Bone marrow (tissue), 2 donors: ENCODE measurements around the gene TSPAN3.

Experiments
- DNase-seq, 2 donors: peaks; one replicate each; lab custom pipeline; 2025; lab: John Stamatoyannopoulos, UW

TSPAN3 gene

DNA sequence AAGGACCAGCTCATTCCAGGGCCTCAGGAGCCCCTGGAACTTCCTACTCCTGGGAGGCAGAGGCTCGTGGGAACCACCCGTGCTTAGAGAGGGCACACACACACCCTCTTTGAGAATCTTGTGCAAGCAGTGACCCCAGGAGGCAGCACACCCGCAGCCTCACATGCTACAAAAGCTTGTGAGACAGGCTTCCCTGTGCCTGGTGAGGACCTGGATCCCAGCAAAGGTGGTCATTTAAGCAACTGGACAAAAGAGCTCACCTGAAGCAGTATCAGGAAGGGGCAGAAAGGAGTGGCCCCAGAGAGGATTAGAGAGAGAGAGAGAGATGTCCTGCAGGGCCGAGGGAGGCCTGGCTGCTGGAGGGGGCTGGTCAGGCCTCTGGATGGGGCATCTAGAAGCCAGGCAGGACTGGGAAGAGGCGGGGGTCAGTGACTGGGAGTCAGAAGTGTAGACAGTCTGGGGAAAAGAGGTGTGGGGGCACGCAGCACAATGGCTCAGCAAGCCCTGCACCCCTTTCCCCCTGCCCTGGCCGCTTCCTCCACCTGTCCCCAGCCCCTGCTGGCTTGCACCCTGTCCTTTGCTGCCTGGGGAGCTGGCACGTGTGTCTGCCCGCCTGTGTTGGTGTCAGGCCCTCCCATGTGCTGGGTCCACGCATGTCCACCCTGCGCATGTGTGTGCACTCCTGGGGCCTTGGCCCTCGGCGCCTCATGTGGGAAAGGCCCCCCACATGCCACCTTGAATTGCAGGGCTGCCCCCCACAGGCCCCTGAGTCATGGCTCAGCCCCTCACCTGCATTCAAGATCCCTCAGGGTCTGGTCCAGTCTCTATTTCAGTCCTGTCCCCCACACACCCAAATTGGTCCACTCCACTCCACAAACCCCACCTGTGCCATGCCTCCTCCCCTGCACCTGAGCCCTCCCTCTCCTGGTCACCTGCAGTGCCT lies 36.9 kb downstream of the TSPAN3 start:
- DNase-seq, result no peak

GRCh38 chr15:77033417-77033728 lies 37.5 kb downstream of the TSPAN3 start:
- no peak for DNase-seq

GRCh38 chr15:77032647-77033416 lies 38.1 kb downstream of the TSPAN3 start:
- DNase-seq, result no peak

GRCh38 chr15:77032052-77032646 lies 38.8 kb downstream of the TSPAN3 start:
- DNase-seq, result no peak

GRCh38 chr15:77031376-77032050 lies 39.4 kb downstream of the TSPAN3 start:
- DNase-seq, result peak in 1 of 2 donors; percentile 83

- DNase-seq, result no peak
These were observed 40.0 kb downstream of the TSPAN3 start for GRCh38 chr15:77030928-77031375.

- no peak for DNase-seq
These were observed 40.6 kb downstream of the TSPAN3 start for GRCh38 chr15:77030048-77030927.

DNA sequence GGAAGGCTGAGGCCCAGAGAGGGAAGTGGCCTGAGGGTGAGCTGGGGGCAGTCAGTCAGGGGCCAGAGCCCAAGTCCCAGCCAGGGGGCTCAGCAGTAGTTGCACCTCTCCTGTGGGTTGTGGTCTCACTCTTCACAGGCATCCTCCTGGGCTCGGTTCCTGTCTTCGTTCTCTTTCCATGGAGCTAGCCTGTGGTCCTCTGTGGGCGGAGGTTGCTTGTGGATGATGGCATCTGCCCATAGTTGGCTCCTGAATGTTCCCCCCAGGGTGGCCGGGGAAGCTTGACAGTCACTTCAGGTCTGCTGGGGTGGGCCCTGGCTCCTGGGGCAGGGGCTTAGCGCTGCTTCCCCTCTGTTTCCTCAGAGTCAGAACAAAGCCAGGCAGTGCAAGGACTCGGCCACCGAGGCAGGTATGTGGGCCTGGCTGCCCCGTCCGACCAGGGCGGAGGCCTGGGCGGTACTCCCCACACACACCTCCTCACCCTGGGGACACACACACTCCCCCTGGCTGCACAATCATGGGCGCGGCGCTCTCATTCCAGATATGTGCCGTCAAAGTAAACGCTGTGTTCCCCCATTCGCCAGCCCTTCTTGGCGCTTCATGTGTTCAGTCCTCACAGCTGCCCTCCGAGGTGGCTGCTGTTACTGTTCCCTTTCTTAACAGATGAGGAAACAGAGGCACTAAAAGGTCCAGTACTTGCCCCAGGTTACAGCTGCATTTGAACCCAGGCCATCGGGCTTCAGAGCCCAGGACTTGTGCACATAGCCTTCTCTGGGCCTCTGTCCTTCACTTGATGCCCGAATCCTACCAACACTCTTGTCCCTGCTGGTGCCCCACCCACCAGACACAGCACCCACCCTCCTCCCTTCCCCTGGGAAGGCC lies 41.5 kb downstream of the TSPAN3 start:
- DNase-seq, result no peak

DNA sequence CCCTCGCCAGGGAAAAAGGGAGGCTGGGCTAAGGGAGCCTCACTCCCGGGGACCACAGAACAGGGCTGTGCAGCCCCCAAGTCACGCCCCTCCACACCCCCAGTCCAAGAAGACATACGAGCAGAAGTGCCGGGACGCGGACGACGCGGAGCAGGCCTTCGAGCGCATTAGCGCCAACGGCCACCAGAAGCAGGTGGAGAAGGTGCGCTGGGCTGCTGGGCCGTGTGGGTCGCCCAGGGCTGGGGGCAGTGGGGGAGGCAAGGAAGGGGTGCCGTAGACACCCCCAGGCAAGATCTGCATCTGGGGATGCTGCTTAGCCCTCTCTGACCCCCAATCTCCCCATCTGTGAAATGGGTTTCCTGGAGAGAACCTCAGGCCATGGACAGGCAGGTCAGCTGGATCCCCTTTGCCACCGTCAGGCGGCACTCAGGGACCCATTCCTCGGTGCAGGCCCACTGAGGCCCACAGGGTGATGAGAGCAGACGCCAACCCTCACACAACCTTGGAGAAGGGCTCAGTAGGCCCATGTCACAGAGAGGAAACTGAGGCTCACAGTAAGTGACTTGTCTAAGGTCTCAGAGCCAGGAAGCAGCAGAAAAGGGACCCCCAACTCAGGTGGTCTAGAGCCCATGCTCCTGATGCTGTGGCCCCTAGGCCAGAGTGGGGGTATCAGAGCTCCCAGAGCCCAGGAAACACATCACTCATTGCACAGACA lies 42.3 kb downstream of the TSPAN3 start:
- DNase-seq, result no peak

- no peak for DNase-seq
These were observed 43.0 kb downstream of the TSPAN3 start for GRCh38 chr15:77027697-77028450.

DNA sequence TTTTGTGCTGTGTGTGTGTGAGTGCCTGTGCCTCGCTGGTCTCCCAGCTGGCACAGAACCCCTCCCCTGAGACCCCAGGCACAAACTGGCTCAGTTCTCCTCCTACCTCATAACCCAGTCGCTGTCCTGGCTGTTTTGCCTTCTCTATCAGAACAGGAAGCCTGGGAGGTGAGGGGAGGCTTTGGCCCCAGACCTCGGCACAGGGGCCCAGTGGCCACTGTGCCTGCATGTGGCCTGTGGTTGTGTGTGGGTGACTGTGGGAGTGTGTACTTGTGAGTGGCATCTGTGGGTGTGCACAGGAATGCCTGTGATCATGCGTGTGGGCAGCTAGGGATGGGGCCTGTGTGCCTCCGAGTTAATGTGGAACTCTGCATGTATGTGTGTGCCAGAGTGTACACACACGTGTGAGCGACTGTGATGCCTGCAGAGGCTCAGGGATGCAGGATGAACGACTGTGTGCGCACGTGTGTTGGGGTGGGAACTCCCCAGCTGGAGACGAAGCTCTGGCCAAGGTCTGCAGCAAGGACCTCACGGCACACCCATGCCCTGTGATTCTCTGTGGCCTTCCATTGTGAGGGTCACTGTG lies 43.7 kb downstream of the TSPAN3 start:
- DNase-seq, result no peak

DNA sequence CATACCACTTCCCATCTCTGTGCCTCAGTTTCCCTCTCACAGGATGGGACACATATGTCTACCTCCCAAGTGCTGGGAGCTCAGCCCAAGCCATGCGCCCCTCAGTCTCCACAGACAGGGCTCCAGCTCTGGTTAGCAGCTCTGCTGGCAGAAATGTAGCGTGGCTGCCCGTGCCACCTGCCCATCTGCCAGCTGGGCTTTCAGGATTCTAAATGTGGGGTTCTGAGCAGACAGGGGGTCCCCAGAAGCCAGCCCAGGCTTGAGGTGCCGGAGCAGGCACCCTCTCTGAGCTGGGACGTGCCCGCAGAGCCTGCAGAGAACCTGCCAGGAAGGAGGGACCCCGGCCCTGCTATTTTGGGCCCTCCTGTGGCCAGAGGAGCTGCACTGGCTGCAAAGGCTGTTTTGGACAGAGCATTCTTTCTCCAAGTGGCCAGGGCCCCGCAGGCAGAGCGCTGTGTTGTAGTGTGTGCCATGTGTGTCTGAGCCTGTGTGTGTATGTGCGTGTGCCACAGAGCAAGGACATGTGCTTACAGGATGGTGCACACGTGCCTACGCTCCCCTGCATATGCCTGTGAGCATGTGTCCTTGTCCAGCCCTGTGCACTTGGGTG lies 44.3 kb downstream of the TSPAN3 start:
- no peak for DNase-seq

- DNase-seq, result no peak
These were observed 44.9 kb downstream of the TSPAN3 start for GRCh38 chr15:77025941-77026411.

DNA sequence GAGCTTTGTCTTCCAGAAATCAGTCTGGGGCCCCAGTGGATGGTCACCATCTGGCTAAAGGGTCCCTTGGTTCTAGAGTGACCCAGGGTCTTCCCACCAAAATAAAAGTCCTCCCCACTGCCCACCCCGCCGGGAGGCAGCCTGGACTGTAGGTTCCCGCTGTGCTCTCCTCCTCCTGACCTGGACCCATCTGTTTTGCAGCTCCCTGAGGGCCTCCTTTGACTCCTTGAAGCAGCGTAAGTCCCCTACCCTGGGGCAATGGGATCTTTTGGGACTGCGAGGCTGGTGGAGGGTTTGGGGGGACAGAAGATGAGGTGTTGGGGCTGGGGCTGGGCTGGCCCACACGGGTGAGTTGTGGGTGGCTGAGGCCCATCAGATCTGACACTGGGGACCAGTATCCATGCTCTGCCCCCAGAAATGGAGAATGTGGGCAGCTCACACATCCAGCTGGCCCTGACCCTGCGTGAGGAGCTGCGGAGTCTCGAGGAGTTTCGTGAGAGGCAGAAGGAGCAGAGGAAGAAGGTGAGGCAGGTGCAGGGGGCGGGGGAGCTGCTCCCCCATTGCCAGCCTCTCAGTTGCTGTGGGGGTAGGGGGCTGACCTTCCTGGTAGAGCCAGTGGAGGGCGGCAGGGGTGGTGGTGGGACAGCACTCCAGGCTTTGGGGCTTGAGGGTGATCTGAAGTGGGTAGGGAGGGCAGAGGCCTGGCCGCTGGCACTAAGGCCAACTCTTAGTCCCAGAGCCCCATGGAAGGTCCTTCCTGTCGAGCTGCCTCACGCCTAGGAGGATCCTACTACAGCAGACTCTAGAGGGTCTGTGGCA lies 45.6 kb downstream of the TSPAN3 start:
- DNase-seq, result no peak

- DNase-seq, result no peak
These were observed 46.4 kb downstream of the TSPAN3 start for GRCh38 chr15:77024273-77025082.
